ENCODE measurements around the gene MED26.

- no peak for TF ChIP-seq RFX7 (CRISPR knock-in tag; IDR thresholded peaks at IDR 0.05)
- no peak for TF ChIP-seq POLR2AphosphoS2 (IDR thresholded peaks at IDR 0.05; ENCODE audit: low read length)
- TF ChIP-seq CHD1 (IDR thresholded peaks at IDR 0.05; ENCODE audit: low read length): no peak
- TF ChIP-seq MAZ (CRISPR knock-in tag; conservative IDR thresholded peaks at IDR 0.05 in 1 of 2, IDR thresholded peaks at IDR 0.05 in 1 of 2): no peak
- no peak for TF ChIP-seq E2F1 (CRISPR knock-in tag; IDR thresholded peaks at IDR 0.05)
- TF ChIP-seq, protein P1, sequence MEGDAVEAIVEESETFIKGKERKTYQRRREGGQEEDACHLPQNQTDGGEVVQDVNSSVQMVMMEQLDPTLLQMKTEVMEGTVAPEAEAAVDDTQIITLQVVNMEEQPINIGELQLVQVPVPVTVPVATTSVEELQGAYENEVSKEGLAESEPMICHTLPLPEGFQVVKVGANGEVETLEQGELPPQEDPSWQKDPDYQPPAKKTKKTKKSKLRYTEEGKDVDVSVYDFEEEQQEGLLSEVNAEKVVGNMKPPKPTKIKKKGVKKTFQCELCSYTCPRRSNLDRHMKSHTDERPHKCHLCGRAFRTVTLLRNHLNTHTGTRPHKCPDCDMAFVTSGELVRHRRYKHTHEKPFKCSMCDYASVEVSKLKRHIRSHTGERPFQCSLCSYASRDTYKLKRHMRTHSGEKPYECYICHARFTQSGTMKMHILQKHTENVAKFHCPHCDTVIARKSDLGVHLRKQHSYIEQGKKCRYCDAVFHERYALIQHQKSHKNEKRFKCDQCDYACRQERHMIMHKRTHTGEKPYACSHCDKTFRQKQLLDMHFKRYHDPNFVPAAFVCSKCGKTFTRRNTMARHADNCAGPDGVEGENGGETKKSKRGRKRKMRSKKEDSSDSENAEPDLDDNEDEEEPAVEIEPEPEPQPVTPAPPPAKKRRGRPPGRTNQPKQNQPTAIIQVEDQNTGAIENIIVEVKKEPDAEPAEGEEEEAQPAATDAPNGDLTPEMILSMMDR (IDR thresholded peaks at IDR 0.05 in 2 of 3, conservative IDR thresholded peaks at IDR 0.05 in 1 of 3; ENCODE audit: insufficient read depth in 2 of 3, low read depth in 1 of 3, low read length in 3 of 3): no peak
- no peak for TF ChIP-seq FOXK2 (conservative IDR thresholded peaks at IDR 0.05 in 1 of 2, IDR thresholded peaks at IDR 0.05 in 1 of 2; ENCODE audit: low read depth in 2 of 2)
- no peak for TF ChIP-seq SRF (CRISPR knock-in tag; IDR thresholded peaks at IDR 0.05)
- no peak for TF ChIP-seq TAF1 (IDR thresholded peaks at IDR 0.05; ENCODE audit: control insufficient read depth, extremely low read depth, insufficient read depth, low read length, severe bottlenecking)
- TF ChIP-seq FOS (IDR thresholded peaks at IDR 0.05; ENCODE audit: extremely low read depth, insufficient read length): no peak
These were observed 2.6 kb downstream of the MED26 start for GRCh38 chr19:16625163-16625958.

Measured in K562 (cell line).